Activated T-helper 1 cell treated with anti-CD3 and anti-CD28 coated beads, Interleukin-12 subunit alpha, Interleukin-12 subunit beta, Interleukin-2, Interleukin-4 antibody, amounts not matched to agents 30 ng/mL and 10 ng/mL and 1 ng/mL, durations not matched to agents 14 hours and 24 hours and 36 hours (primary cell): ENCODE results near the gene ITGAD. TPM values are rescaled to one million over a fixed set of nuclear protein-coding genes. Genes with fewer than 3 reads are reported as not detected.
A peak's percentile ranks its signal among the peaks of the same experiment; 100 is the strongest.

Experiments used
- DNase-seq: peaks from one replicate; pipeline ENCODE4 v3.0.0; 2021; ENCODE audit warnings: low spot score
- H3K27ac Mint-ChIP-seq: one replicate; pipeline ENCODE4 v1.8.0; 2021; ENCODE audit warnings: mild to moderate bottlenecking, mixed read lengths
- H3K27me3 Mint-ChIP-seq: one replicate; pipeline ENCODE4 v1.8.0; 2022; ENCODE audit warnings: mild to moderate bottlenecking, moderate library complexity, mixed read lengths; ENCODE audit not compliant: insufficient read depth
- H3K36me3 Mint-ChIP-seq: one replicate; pipeline ENCODE4 v1.8.0; 2021; ENCODE audit warnings: low read depth, mixed read lengths
- H3K4me1 Mint-ChIP-seq: one replicate; pipeline ENCODE4 v1.8.0; 2021; ENCODE audit warnings: low read depth, mixed read lengths
- H3K4me3 Mint-ChIP-seq: one replicate; pipeline ENCODE4 v1.8.0; 2021; ENCODE audit warnings: mild to moderate bottlenecking, moderate library complexity, mixed read lengths
- H3K9me3 Mint-ChIP-seq: one replicate; pipeline ENCODE4 v1.8.0; 2021; ENCODE audit warnings: mixed read lengths
- intact Hi-C: fragments of 100-400 bp; cut with micrococcal nuclease; formaldehyde crosslinking; loops from one replicate; pipeline ENCODE4 v1.15.1; 2024
- total RNA-seq: library from RNA; stranded (reverse); gene quantifications from 2 replicates; pipeline ENCODE4 v1.2.3, GENCODE V29; 2022

The ITGAD gene
- total RNA-seq, 1 donor from 2014 or later: not detected

- DNase-seq: no peak
- no peak overlapping the region for H3K4me3 Mint-ChIP-seq
- H3K9me3 Mint-ChIP-seq: no peaks in the 10 kb centered on the region
- H3K36me3 Mint-ChIP-seq: peaks cover 16% of the 10 kb centered on the region
- intact Hi-C loops: no loop called here
- no peaks in the 10 kb centered on the region for H3K27me3 Mint-ChIP-seq
- peaks cover 27% of the 10 kb centered on the region for H3K4me1 Mint-ChIP-seq
- no peak overlapping the region for H3K27ac Mint-ChIP-seq
Measured at GRCh38 chr16:31451681-31452351, 58.7 kb downstream of the ITGAD start.

GRCh38 chr16:31452631-31453106, 59.5 kb downstream of the ITGAD start:
- H3K36me3 Mint-ChIP-seq: peaks cover 16% of the 10 kb centered on the region
- H3K4me3 Mint-ChIP-seq: no peak overlapping the region
- no peak for DNase-seq
- H3K9me3 Mint-ChIP-seq: no peaks in the 10 kb centered on the region
- no peaks in the 10 kb centered on the region for H3K27me3 Mint-ChIP-seq
- intact Hi-C loops: no loop called here
- peaks cover 30% of the 10 kb centered on the region for H3K4me1 Mint-ChIP-seq
- H3K27ac Mint-ChIP-seq: no peak overlapping the region

GRCh38 chr16:31453255-31454204, 60.4 kb downstream of the ITGAD start:
- H3K4me3 Mint-ChIP-seq: no peak overlapping the region
- no peak for DNase-seq
- no peaks in the 10 kb centered on the region for H3K9me3 Mint-ChIP-seq
- peaks cover 21% of the 10 kb centered on the region for H3K36me3 Mint-ChIP-seq
- H3K4me1 Mint-ChIP-seq: peaks cover 36% of the 10 kb centered on the region
- intact Hi-C loops: no loop called here
- peak overlapping the region; percentile 9 for H3K27ac Mint-ChIP-seq
- H3K27me3 Mint-ChIP-seq: no peaks in the 10 kb centered on the region

GRCh38 chr16:31455601-31456314, 62.6 kb downstream of the ITGAD start:
- Mint-ChIP-seq H3K27me3 (no peaks in the 10 kb centered on the region), H3K4me3 (peak overlapping the region; percentile 61), H3K36me3 (peaks cover 21% of the 10 kb centered on the region), H3K4me1 (peaks cover 45% of the 10 kb centered on the region), H3K27ac (no peak overlapping the region), H3K9me3 (no peaks in the 10 kb centered on the region)
- intact Hi-C loops: loop anchor here (1.0 kb wide), 1 partner anchor 11 kb away; no protein-coding TSS in a partner anchor
- no peak for DNase-seq

GRCh38 chr16:31456988-31457360, 63.8 kb downstream of the ITGAD start:
- H3K4me3 Mint-ChIP-seq: peak overlapping the region; percentile 93
- H3K36me3 Mint-ChIP-seq: peaks cover 16% of the 10 kb centered on the region
- H3K4me1 Mint-ChIP-seq: peaks cover 47% of the 10 kb centered on the region
- intact Hi-C loops: no loop called here
- DNase-seq: no peak
- no peak overlapping the region for H3K27ac Mint-ChIP-seq
- no peaks in the 10 kb centered on the region for H3K27me3 Mint-ChIP-seq
- no peaks in the 10 kb centered on the region for H3K9me3 Mint-ChIP-seq

- intact Hi-C loops: loop anchor here (1.0 to 2.0 kb wide), 3 partner anchors 31 to 349 kb away; partner anchors contain the start of gene BCKDK
- peaks cover 20% of the 10 kb centered on the region for H3K36me3 Mint-ChIP-seq
- H3K27me3 Mint-ChIP-seq: no peaks in the 10 kb centered on the region
- H3K4me1 Mint-ChIP-seq: peaks cover 45% of the 10 kb centered on the region
- peak overlapping the region; percentile 93 for H3K4me3 Mint-ChIP-seq
- no peaks in the 10 kb centered on the region for H3K9me3 Mint-ChIP-seq
- peak overlapping the region; percentile 95 for H3K27ac Mint-ChIP-seq
- peak; percentile 58 for DNase-seq
Measured at GRCh38 chr16:31458073-31458843, 65.1 kb downstream of the ITGAD start.

- peak within 1 kb of the TSS; percentile 95 for H3K27ac Mint-ChIP-seq
- peak; percentile 95 for DNase-seq
- intact Hi-C loops: loop anchor here (1.0 to 2.0 kb wide), 16 partner anchors 18 to 536 kb away; partner anchors contain the start of genes BCKDK, FBXL19, FUS and ITGAX
- H3K27me3 Mint-ChIP-seq: no peaks in the 10 kb centered on the region
- no peaks in the 10 kb centered on the region for H3K9me3 Mint-ChIP-seq
- peaks cover 41% of the 10 kb centered on the region for H3K4me1 Mint-ChIP-seq
- H3K36me3 Mint-ChIP-seq: peaks cover 18% of the 10 kb centered on the region
- peak within 1 kb of the TSS; percentile 93 for H3K4me3 Mint-ChIP-seq
Measured at GRCh38 chr16:31458844-31459686, 65.9 kb downstream of the ITGAD start, which contains the start of gene ARMC5. ARMC5 (plus strand) TSS chr16:31459501; CDS start chr16:31459525, 24 bp downstream.

GRCh38 chr16:31459687-31460581, 66.8 kb downstream of the ITGAD start:
- intact Hi-C loops: loop anchor here (1.0 to 2.0 kb wide), 17 partner anchors 17 to 537 kb away; partner anchors contain the start of genes BCKDK, FBXL19, FUS and ITGAX
- peaks cover 39% of the 10 kb centered on the region for H3K4me1 Mint-ChIP-seq
- DNase-seq: peak; percentile 100
- peak overlapping the region; percentile 95 for H3K27ac Mint-ChIP-seq
- H3K9me3 Mint-ChIP-seq: no peaks in the 10 kb centered on the region
- peaks cover 17% of the 10 kb centered on the region for H3K36me3 Mint-ChIP-seq
- H3K27me3 Mint-ChIP-seq: no peaks in the 10 kb centered on the region
- H3K4me3 Mint-ChIP-seq: peak overlapping the region; percentile 93

- Mint-ChIP-seq H3K36me3 (peaks cover 15% of the 10 kb centered on the region), H3K27me3 (no peaks in the 10 kb centered on the region), H3K4me3 (peak overlapping the region; percentile 93), H3K9me3 (no peaks in the 10 kb centered on the region), H3K27ac (peak overlapping the region; percentile 26), H3K4me1 (peaks cover 33% of the 10 kb centered on the region)
- intact Hi-C loops: loop anchor here (1.0 kb wide), 2 partner anchors 237 to 253 kb away; a partner anchor contains a TSS
- no peak for DNase-seq
Measured at GRCh38 chr16:31460582-31461002, 67.5 kb downstream of the ITGAD start.

- Mint-ChIP-seq H3K4me3 (peak overlapping the region; percentile 50), H3K36me3 (peaks cover 11% of the 10 kb centered on the region), H3K27ac (no peak overlapping the region), H3K27me3 (no peaks in the 10 kb centered on the region), H3K4me1 (peaks cover 28% of the 10 kb centered on the region), H3K9me3 (no peaks in the 10 kb centered on the region)
- intact Hi-C loops: no loop called here
- no peak for DNase-seq
Measured at GRCh38 chr16:31461201-31461920, 68.2 kb downstream of the ITGAD start.
